ES-I3 (cell line): ENCODE data around the gene NPEPL1.

ENCODE experiments used
- H3K36me3 ChIP-seq: 2 replicates; pipeline ENCODE4 v1.6.1; 2013; ENCODE audit warnings: mild to moderate bottlenecking, low read length, control low read depth, moderate library complexity; ENCODE audit not compliant: insufficient read depth
- H3K4me1 ChIP-seq: 2 replicates; pipeline ENCODE4 v1.6.1; 2013; ENCODE audit warnings: mild to moderate bottlenecking, control low read depth, low read length; ENCODE audit not compliant: insufficient read depth
- H3K9ac ChIP-seq: 2 replicates; pipeline ENCODE4 v1.6.1; 2013; ENCODE audit warnings: low read depth, mild to moderate bottlenecking, low read length, moderate library complexity
- H3K9me3 ChIP-seq: 2 replicates; pipeline ENCODE4 v1.6.1; 2013; ENCODE audit warnings: mild to moderate bottlenecking, low read length, moderate library complexity; ENCODE audit not compliant: control insufficient read depth, insufficient read depth

The NPEPL1 gene

DNA sequence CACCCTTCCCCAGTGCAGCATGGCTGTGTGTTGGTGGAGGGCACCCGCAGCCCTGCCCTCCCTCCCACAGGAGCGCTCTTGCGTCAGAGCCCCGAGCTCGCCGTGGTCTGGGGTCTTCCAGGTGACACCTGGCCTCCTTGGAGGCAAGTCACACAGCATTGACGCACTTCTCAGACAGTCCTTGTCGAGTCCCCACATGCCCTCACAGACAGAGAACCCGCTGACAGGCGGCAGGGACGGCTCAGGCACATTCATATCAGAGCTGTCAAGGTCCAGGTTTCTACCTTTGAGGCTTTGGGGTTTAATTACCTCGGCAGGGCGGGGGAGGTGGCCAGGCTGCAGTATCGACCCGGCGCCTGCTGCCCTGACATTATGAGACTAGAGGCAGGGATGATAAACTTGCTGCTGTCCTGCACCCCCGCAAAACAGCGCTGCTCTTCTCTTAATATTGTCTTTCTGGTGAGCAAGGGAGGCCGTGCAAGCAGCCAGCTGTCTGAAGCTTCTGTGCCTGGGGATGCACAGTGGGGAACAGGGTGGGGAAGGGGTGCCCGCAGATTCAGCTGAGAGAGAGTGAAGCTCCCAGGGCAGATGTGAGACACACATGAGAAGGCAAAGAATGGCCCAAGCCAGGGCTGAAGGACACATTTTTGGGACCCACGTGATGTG lies 4.7 kb downstream of the NPEPL1 start:
- peaks cover 3% of the 10 kb centered on the region; the same call in 1 of the 2 replicates for H3K4me1 ChIP-seq
- no peak overlapping the region for H3K9ac ChIP-seq
- H3K9me3 ChIP-seq = no peaks in the 10 kb centered on the region
- peaks cover 3% of the 10 kb centered on the region; the same call in 1 of the 2 replicates for H3K36me3 ChIP-seq

DNA sequence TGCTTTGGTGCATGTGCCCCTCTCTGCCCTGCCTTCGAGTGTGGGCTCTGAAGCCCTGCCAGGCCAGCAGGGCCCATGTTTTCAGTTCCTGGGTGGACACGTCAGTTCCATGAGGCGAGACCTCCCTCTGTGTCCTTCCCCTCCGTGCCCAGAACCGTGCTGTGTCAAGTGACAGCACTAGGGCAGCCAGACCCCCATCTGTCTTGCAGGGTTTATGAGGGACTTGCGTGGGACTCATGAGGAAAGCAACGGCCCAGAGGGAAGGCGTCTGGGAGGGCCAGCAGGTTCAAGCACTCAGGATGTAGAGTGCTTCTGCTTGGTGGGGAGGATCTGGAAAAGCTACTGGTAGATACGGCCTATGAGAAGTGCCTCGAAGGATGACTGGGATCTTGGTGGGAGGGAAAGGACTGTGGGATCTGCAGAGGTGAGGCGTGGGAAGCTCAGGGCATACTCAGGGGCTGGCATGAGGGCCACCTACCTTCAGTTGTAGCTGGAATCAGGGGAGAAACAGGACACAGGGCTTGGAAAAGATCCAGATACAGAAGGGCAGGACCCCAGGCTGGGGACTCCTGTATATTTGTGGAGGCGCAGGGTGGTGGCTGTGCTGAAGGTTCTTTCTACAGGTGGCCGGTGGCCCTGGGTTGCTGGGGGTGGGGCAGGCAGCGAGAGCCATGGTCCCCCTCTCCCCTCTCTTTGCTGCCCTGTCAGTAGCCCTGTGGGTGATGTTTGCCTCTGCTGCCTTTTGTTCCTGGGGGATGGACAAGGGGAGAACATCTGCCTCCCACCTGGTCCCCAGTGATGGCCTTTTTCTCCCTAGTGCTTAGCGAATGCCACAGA lies 5.5 kb downstream of the NPEPL1 start:
- H3K9me3 ChIP-seq = no peaks in the 10 kb centered on the region
- H3K36me3 ChIP-seq = peaks cover 10% of the 10 kb centered on the region; the same call in 1 of the 2 replicates
- H3K9ac ChIP-seq = no peak overlapping the region
- peaks cover 3% of the 10 kb centered on the region; the same call in 1 of the 2 replicates for H3K4me1 ChIP-seq

DNA sequence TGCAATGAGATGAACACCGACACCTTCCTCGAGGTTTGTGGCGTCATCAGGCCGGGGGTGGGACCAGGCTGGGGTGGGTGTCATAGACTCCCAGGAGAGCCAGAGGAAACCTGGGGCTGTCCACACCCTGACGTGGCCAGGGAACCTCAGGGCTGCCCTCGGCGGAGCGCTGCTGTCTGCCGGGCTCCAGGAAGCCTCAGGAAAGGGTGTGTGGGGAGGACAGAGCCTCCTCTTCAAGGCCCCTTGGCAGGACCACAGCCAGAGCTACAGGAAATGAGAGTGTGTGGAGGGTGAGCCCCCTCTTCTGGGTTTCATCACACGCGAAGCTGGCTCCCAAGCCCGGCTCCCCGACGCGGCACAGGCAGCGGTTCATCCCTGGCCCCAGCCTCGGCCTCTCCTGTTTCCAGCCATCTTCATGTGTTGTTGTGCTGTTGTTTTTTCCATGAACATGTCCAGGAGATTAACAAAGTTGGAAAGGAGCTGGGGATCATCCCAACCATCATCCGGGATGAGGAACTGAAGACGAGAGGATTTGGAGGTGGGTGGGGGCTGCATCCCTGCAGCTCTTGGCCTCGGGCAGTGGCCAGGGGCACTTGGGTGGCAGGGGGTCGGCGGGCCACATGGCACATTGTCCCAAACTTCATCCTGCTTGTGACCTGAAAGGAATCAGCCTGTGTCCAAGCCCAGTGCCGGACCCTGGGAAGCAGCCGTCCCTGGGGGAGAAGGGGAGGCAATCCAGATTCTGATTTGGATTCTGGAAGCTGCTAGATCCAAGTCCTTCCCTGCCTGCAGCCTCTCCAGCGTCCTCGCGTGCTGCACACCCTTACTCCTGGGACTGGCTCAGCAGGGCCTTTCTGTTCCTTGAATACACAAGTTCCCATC lies 6.4 kb downstream of the NPEPL1 start:
- H3K36me3 ChIP-seq = peaks cover 11% of the 10 kb centered on the region; the same call in 1 of the 2 replicates
- H3K9me3 ChIP-seq = no peaks in the 10 kb centered on the region
- no peaks in the 10 kb centered on the region; the same call in 1 of the 2 replicates for H3K4me1 ChIP-seq
- no peak overlapping the region for H3K9ac ChIP-seq

DNA sequence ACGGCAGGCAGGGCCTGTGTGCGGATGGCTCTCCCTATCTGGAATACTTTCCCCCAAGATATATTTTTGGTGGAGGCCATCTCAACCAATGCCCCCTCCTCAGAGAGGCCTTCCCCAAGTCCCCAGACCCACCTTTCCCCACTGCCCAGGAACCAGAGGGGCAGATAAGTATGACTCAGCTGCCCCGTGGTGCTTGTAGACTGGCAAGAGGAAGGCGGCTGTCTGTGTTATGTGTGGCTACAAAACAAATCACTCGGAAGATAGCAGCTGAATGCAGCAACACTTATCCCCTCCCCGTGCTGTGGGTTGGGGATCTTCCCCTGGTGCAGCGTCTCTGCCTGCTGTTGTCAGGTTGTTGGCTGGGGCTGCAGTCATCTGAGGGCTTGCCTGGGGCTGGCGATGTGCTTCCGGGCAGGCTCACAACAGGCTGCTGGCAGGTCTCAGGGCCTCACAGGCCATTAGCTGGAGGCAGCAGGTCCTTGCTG lies 7.1 kb downstream of the NPEPL1 start:
- H3K36me3 ChIP-seq = peaks cover 14% of the 10 kb centered on the region; the same call in 1 of the 2 replicates
- H3K9ac ChIP-seq = no peak overlapping the region
- H3K4me1 ChIP-seq = no peaks in the 10 kb centered on the region
- no peaks in the 10 kb centered on the region for H3K9me3 ChIP-seq

DNA sequence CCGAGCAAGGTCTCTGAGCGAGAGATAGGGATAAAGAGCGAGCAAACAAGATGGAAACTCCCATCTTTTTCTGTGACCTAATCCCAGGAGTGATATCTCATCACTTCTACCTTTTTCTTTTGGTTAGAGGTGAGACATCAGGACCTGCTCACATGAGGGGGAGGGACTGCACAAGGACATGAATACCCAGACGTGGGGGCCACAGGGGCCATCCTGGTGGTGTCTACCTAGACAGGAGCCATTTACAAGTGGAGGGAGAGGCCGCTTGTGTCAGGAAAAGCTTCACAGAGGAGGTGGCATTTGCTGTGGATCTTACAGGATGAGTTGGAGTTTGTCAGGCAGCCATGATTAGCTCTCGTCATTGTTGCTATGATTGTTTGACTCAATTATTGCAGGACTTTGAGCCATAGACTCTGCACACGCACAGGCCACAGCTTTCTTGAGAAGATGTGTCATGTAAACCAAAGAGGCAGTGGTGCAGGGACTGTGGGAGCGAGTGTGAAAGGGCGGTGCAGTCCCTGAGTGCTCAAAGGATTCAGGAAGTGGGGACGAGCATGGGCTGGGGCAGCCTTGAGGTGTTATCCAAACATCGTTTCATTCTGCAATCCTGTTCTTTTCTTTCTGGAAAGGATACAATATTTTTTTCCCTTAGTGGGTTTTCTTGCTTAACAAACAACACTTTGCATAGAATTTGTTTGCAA lies 7.7 kb downstream of the NPEPL1 start:
- no peak overlapping the region for H3K9ac ChIP-seq
- H3K4me1 ChIP-seq = no peaks in the 10 kb centered on the region
- no peaks in the 10 kb centered on the region for H3K9me3 ChIP-seq
- H3K36me3 ChIP-seq = peaks cover 18% of the 10 kb centered on the region; the same call in 1 of the 2 replicates

DNA sequence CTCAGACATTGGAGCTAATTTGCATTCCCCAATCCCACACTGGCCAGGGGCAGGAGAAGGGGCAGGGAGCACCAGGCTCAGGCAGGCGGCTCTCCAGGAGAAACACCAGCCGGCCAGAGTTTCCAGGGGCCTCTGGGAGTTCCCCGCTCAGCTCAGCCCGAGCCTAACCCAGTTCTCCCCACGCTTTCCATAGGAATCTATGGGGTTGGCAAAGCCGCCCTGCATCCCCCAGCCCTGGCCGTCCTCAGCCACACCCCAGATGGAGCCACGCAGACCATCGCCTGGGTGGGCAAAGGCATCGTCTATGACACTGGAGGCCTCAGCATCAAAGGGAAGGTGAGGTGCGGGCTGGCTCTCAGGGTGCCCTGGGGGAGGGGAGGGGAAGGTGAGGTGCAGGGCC lies 8.2 kb downstream of the NPEPL1 start:
- H3K9me3 ChIP-seq = no peaks in the 10 kb centered on the region
- peaks cover 19% of the 10 kb centered on the region; the same call in 1 of the 2 replicates for H3K36me3 ChIP-seq
- H3K9ac ChIP-seq = no peak overlapping the region
- no peaks in the 10 kb centered on the region for H3K4me1 ChIP-seq

DNA sequence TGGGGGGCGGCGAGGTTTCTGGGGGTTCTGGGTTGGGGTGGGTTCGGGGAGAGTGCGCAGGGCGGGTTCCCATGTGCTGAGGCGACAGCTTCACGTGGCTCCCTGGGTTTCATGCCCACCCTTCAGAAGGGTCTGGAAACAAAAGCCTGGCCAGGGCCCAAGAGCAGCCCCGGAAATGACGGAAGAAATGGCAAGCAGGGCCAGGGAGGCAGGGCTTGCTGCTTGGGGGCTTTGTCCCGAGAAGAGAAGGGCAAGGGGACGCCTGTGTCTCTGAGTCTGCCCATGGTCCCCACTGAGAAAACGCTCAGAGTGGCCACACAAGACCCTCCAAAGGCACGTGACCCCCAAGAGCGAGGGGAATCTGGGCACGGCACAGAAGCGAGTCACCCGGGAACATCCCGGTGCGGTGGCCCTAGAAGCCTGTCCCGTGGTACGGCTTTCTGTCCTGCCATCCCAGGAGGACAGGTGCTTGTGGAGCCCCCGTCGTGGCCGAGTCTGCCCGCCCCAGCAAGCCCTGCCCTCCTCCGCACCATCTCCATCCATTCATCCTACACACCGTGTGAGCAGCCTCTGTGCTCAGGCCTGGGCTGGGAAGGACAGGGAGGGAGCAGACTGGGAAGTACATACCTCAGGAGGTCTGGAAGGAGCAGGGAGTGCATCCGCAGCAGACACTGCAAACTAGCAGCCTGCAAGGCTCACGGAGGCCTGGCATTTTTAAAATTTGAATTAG lies 9.0 kb downstream of the NPEPL1 start:
- H3K9me3 ChIP-seq = no peaks in the 10 kb centered on the region
- no peaks in the 10 kb centered on the region for H3K4me1 ChIP-seq
- H3K9ac ChIP-seq = no peak overlapping the region
- peaks cover 19% of the 10 kb centered on the region; the same call in 1 of the 2 replicates for H3K36me3 ChIP-seq

DNA sequence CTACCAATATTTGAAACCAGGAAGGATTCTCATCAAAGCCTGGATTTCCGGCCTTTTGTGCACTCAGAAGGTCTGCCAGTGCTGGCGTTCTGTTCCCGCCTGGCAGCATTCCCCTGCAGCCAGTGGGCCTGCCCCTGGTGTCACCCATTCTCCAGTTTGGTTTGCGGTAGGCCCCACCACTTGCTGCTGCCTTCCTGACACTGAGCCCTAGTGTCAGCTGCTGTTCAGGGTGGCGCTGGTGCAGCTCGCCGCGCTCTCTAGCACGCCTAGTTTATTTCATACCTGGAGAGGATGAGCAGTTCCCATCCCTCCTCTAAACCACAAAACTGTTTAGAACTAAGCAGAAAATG lies 9.5 kb downstream of the NPEPL1 start:
- H3K4me1 ChIP-seq = no peaks in the 10 kb centered on the region
- H3K9me3 ChIP-seq = no peaks in the 10 kb centered on the region
- peaks cover 19% of the 10 kb centered on the region; the same call in 1 of the 2 replicates for H3K36me3 ChIP-seq
- H3K9ac ChIP-seq = no peak overlapping the region

DNA sequence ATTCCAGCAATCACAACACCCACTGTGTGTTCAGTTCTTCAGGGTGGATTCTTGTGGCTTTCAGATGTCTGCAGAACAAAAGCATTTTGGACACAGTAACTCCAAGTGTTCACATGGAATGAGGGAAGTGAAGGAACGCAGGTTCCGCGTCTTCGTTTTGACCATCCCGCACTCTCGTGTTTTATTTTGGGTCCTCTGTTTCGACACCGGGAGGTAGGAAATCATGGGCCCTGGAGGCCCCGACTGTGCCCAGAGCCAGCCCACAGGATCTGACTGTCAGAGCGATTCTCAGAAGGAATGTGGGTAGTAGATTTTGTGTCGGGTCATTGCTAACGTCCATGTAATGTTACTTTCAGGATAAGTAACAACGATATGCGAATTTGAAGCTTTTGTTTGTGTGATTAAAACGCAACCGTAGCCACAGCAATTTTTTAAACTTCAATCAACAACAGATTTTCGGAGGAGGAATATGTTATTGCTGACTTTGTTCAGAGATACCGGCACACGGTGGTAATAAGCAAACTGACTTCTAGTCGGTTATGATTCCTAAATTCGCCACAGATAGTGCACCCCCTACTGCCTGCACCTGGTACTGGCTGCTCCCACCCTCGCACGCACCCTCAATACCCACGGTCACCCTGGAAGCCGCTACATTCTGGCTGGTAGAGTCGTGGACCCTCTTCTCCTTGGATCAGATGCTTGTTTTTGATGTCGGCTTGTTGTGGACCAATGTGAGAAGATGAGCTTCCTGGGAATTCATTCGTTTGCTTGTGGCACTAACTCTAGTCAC lies 10.5 kb downstream of the NPEPL1 start:
- H3K36me3 ChIP-seq = peaks cover 19% of the 10 kb centered on the region; the same call in 1 of the 2 replicates
- no peak overlapping the region for H3K9ac ChIP-seq
- H3K9me3 ChIP-seq = no peaks in the 10 kb centered on the region
- H3K4me1 ChIP-seq = no peaks in the 10 kb centered on the region

DNA sequence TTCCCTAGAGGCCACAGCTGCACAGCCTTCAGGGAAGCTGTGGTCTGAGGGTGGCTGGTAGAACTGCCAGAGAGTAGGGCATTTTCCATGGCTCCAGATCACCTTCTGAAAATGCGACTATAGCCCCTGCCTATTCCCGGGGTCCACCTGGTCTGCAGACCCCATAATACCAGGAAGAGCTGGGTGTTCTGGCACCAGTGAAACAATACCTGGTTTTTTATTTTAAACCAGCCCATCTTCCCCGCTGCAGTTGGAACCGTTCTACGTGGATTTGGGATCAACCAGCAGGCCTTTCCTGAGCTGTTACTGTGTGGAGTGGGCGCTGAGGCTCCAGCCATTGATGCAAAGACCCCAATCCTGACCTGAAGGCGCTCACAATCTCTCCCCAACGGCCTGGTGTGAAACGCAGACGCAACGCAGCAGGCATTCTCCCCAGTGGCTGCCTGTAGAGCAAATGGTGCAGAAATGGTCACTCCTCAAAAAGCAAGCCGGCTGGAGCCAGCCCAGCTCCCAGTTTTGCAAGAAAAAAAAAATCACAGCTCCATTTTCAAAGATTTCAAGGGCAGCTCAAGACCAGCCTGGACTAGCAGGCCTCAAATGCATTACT lies 11.3 kb downstream of the NPEPL1 start:
- Histone ChIP-seq H3K9ac (no peak overlapping the region), H3K36me3 (peaks cover 19% of the 10 kb centered on the region; the same call in 1 of the 2 replicates), H3K4me1 (no peaks in the 10 kb centered on the region), H3K9me3 (no peaks in the 10 kb centered on the region)

DNA sequence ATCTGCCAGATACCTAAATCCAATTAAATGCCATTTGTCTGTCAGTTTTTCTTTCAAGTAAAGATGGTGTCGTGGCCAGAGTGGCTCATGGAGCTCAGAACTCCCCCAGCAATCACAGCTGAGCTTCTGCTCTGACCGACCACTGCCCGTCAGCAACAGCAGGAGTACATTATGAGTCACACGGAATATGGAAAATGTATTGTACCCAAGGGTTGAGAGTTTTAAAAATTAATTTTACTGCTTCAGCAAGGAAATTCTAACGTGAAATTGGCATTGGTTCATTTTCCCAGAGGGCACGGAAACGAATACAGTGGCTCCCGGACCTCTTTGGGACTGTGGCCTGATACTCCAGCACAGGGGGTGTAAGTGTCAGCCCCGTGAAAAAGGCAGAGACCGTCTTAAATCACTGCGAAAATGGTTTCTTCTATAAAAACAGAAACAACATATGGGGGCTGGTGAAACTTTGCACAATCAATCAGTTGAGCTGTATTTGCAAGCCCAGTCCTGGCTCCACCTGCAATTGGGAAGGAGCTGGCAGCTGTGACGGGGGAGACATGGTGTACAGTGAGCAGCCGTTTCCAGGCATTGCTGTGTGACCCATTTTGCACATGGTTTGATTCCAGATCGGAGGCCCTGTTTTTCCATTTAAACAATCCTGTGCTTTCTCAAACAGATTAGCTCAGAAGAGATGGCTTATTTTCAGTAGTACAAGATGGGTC lies 12.8 kb downstream of the NPEPL1 start:
- Histone ChIP-seq H3K9ac (no peak overlapping the region), H3K9me3 (no peaks in the 10 kb centered on the region), H3K36me3 (peaks cover 16% of the 10 kb centered on the region), H3K4me1 (no peaks in the 10 kb centered on the region)
